SIG-M5 treated with dmso at 0.1 percent for 504 hours (cell line): Measurements from ENCODE around the gene TNFRSF4.

ENCODE experiments used
- DNase-seq: peaks from one replicate; lab custom pipeline; 2025; ENCODE audit not compliant: unreplicated experiment; lab: John Stamatoyannopoulos, UW

Gene TNFRSF4

GRCh38 chr1:1245817-1246576, 32.0 kb upstream of the TNFRSF4 start:
- DNase-seq = no peak

DNA sequence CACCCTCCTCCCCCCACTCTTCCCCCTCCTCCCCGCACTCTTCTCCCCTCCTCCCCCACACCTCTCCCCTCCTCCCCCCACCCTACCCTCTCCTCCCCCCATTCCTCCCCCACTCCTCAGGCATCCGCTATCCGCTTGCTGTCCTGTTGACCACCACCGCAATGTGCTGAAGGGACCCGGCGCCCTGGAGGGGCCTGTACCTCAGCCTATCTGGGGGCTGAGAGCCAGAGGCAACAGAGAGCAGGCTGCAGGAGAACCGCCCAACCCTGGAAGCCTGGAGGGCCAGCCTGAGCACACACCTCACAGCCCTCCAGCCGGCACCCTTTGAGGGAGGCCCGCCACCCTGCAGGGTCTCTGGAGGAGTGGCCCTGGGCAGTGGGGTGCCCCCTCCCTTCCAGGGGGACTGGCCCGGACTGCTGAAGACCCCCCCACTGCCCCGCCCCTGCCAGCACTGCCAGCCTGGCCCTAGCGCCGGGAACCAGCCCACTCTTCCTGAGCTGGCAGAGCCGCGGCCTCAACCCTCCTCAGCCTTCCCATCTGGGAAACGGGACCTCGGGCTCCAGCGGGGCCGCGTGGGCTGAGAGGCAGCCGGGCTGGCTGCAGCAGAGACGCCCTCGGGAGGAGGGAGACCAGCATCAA, 31.3 kb upstream of the TNFRSF4 start:
- no peak for DNase-seq

DNA sequence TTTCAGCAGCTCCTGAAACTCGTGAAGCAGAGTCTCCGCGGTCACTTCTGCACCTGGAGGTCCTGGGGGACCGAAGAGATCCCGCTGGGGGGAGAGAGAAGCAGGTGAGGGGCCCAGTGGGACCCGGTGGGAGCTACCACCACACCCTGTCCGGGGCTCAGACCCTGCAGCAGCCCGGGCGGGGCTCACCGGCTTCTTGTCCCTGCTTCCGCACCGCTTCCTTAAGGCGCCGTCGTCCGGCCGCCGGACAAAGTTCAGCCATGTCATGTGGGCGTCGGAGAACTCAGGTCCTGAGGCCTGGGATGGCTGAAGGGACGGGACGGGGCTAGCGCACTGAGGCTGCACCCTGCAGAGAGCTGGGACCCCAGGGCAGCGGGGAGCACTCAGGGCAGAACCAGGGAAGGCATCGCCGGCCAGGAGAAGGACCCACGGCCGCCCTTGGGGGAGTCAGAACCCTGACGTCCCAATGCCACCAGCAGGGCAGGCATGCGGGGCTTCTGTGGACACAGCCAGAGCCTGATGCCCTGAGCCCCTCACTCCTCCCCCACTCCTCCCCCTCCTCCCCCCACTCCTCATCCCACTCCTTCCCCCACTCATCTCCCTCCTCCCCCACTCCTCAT, 30.3 kb upstream of the TNFRSF4 start:
- DNase-seq = no peak

DNA sequence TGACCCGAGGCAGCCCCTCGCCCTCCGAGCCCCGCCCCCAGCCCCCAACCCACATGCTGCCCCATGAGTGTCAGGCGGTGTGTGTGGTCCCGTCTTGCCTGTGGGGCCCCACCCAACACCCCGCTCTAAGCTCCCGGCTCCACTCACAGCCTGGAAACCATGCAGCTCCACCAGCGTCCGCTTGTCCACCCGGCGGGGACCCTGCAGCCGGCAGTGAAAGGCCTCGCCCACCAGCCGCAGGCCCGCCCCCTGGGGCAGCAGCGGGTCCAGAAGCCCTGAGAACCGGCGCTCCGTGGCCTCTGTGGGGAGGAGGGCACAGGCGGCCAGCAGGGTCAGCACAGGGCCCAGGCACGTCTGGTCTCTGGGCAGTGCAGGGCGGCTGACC, 29.8 kb upstream of the TNFRSF4 start:
- DNase-seq = no peak

GRCh38 chr1:1243266-1243660, 29.3 kb upstream of the TNFRSF4 start:
- no peak for DNase-seq

DNA sequence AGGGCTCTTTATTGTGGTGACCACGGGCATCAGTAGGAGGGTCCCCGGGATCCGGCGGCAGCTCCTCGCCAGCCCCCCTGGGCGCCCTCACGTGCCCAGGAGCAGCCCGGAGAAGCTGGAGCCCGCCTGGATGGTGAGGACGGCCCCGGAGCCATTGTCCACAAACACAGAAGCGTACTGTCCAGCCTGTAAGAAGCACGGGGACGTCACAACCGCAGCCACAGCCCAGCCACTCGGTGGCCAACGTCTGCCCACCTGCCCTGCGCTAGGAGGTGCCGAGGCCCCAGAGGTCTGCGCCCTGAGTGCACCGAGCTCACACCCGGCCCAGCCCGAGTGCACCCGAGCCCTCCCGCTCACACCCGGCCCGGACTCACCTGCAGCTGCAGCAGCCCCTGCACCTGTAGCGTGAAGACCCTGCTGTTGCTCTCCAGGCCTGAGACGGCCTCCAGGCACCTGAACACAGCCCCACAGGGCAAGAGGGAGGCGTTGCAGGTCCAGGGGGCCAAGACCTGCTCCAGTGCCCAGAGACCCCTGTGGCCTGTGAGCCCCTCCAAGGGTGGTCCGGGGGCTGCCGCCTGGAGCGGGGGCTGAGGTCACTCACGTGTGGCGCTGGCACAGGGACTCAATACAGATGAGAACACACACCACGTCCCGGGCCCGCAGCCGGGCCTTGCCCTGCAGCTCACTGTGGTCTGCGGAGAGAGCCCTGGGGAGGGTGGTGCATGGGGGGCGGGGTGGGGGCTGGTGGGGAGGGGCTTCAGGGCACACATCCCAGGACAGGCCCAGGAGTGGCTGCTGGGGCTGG, 28.7 kb upstream of the TNFRSF4 start:
- no peak for DNase-seq

DNA sequence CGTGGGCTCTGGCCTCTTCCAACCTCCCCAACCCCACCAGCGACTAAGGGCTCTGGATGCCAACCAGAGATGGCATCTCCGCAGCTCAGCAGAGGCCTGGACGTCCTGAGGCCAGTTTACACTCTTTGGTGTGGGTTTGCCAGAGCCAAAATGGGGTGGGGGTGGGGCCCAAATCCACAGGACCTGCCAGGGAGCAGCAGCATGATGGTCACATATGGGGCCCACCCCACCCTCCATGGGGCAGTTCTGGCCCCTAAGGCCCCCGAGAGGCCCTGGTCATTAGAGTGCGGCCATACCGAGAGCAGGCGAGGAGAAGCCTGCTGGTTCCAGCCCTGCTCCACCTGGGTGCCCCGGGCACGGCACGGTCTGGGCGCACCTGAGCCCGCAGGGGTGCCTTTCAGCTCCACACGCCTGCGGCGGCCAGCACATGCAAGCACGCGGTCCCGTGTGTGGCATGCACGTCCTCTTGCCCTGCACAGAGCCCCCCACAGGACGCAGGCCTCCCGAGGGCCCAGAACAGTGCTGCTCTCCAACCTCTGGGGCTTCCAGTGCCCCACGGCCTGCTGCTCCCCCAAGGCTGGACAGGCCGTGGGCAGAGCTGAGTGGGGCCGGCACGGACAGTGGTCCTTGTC, 27.8 kb upstream of the TNFRSF4 start:
- DNase-seq = no peak

DNA sequence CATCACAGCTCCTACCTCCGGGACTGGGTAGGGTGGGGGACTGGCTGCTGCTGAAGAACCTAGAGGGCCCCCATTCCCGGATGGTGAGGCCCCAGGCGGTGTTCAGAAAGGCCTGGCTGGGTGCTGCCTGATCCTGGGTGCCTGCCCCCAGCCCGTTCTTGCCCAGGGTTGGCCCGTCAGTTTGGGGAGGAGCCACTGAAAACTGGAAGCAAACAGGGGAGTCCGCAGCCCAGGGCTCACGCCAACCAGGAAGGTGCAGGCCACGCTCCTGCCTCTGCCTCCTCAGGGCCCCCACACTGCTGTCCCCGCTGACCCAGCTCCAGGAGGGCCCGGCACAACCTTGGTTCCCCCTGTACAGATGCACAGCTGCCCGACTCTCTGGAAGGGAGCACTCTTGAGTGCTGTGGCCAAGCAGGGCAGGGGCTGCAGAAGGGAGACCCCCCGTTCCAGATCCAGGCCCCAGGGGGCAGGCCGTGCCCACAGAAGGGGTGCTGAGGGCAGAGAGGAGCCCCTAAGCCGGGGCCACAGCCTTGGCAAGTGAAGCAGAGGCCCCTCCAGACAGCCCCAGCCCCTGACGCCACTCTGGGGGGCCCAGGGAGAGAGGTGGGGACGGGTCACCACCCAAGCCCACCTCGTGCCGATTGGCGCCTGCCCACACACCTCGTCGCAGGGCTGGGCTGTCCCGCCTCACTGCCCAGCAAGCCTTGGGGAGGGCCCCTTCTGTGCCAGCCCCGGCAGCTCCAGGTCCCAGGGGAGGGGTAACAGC, 27.1 kb upstream of the TNFRSF4 start:
- DNase-seq = no peak

DNA sequence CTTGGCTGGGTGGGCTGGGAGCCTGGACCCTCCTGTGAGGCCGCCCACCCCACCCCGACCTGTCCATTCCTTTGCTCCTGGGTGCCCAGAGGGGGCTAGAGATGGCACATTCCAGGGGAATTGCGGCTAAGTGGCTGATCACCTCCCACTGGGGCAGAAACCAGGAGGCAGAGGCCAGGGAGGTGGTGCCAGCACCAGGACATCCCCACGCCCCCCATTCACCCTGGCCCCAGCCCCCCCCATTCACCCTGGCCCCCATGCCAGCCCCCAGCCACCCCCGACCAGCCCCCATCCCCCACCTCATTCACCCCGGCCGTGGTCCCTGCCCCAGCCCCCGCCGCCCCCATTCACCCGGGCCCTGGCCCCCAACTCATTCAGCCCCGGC, 26.4 kb upstream of the TNFRSF4 start:
- no peak for DNase-seq

DNA sequence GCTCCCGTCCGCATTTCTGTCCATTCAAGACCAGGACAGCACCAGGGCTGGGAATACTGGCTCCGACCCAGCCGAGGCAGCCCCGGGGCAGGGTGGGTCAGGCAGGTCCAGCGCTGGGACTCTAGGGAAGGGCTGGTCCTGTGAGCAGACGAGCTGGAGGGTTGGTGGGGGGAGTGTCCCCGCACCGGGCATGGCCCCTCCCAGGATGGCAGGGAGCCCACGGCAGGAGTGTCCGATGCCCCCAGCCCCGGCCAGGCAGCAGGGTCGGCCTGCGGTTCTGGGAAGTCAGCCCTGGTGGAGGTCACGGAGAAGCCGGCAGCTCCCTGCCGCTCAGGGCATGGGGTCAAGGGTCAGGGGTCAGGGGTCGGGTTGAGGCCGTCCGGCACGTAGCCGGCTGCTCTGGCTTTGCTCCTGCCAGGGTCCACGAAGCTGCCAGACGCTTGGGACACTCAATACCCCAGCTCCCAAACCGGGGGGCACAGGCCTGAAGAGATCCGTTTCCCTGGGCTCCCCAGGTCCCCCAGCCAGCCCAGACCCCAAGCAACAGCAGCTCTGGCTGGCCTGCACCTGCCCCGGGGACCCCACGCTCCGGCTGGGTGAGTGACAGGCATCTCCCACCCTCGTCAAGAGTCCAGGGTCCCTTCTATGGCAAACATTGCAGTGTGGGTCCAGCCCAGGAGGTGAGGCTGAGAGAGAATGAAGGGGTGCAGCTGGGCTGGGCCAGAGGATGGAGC, 25.8 kb upstream of the TNFRSF4 start:
- no peak for DNase-seq

GRCh38 chr1:1239227-1239613, 25.3 kb upstream of the TNFRSF4 start:
- DNase-seq = no peak

DNA sequence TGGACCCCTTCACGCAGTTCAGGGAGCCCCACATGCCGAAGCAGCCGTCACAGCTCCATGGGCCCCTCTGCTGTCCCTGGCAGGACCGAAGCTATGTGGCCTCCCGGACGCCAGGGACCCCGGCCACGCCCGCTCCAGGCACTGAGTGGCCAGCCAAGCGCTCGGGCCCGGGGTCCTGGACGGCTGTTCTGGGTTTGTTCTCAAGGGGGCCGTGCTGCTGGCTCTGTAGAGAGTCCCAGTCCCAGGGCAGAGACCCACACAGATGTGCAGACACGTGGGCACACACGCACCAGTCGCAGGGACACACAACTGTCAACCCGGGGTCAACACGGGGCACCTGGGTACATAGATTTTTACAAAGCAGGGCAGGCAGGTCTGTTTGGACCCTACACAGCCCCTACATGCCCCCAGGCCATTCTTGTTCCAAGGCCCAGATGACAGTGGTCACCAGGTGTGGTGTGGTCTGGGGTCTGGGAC, 24.8 kb upstream of the TNFRSF4 start:
- no peak for DNase-seq

GRCh38 chr1:1237874-1238701, 24.1 kb upstream of the TNFRSF4 start:
- DNase-seq = no peak

DNA sequence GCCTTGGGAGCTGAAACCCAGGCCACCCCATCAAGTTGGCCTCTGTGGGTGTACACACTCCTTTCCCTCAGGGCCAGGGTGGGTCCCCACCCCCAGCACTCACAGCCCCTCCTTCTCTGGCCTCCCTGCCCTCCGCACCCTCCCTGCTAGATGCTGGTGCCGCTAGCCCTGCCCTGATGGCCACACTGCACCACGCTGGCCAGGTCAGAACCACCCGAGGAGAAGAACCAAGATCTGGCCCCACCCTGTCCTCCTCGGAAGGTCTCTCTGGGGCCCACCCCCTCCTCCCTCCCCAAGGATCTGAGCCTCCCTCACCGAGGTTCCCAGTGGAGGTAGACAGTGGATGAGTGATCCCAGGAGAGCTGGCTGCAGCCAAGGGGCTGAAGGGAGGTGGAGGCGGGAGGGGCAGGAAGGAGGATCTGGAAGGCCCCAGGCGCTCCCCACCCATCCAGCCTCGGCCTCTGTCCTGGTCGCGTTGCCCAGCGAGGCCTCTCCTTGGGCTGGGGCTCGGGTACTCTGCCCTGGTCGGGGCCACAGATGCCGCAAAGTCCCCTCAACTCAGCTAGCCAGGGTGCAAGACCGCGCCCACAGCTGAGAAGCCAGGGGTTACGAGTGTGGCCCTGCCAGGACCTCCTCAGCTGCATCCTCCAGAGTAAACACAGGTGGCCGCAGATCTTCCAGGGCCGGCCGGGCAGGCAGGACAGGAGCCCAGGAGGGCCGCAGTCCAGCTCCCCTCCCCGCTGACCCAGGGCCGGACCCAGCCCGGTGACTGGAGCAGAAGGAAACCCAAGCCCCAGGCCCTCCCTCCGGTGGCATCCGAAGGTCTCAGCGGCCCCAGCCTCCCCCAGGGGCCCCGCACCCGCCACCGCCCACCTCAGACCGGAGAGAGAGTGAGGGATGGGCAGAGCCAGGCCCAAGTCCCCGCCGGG, 23.3 kb upstream of the TNFRSF4 start:
- no peak for DNase-seq

- no peak for DNase-seq
These were observed 22.3 kb upstream of the TNFRSF4 start for GRCh38 chr1:1236176-1236763.

DNA sequence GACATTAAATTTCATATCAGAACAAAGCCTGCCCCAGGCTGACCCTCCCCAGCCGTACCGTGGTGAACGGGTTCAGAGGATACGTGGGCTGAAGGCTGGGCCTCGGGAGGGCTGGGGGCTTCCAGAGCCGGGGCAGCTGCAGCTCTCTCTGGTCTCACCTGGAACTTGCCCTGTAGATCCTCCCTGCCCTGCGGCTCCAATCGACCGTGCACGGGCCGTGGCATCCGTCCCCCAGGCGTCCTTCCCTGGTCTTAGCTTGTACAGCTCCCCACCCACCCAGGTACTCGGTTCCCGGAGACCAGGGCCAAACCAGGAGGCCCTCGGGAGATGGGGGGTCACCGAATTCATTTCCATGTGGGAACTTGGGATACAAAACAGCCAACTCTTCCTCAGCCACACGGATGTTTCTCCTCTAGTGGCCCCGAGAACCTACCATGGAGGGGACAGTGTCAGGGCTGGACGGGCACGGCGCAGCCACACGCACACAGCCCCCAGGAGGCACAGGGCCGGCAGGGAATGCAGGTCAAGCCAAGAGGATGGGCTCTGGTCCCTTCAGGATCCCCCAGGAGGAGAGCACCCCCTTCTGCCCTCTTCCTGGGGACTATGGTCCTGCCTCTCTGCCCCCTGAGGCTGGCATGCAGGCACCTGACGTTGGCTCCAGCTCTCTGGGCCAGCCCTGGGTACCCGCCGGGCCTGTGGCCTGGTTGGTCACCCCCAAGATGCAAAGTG, 21.2 kb upstream of the TNFRSF4 start:
- no peak for DNase-seq
